Keratinocyte (primary cell): Measurements from ENCODE around the gene PIBF1. TPM values are rescaled to one million over a fixed set of nuclear protein-coding genes. Genes with fewer than 3 reads are reported as not detected.
"Not testable (repeated sequence)": the region's sequence is repeated elsewhere in the genome, so short reads cannot be mapped to it uniquely, and the experiment has no call there.

Experiments used
- DNase-seq: peaks from one replicate; pipeline ENCODE4 v3.0.0-alpha.2; 2011; ENCODE audit warnings: low read depth, missing footprints, low spot score
- FAIRE-seq: peaks from 2 replicates; lab custom pipeline; 2011; peaks lifted over from hg19 to GRCh38; lab: Jason Lieb, UNC
- H2AFZ ChIP-seq: 2 replicates; pipeline ENCODE4 v1.6.0; 2012; ENCODE audit warnings: low read length, control low read depth, inconsistent platforms; ENCODE audit not compliant: control insufficient read depth
- H3K27ac ChIP-seq: 2 replicates; pipeline ENCODE4 v1.5.1; 2011; ENCODE audit warnings: low read length; ENCODE audit not compliant: control insufficient read depth, insufficient read depth
- H3K27me3 ChIP-seq: 3 replicates; pipeline ENCODE4 v1.6.0; 2011; ENCODE audit warnings: low read length; ENCODE audit not compliant: control insufficient read depth, insufficient read depth; ENCODE audit errors: extremely low read depth
- H3K36me3 ChIP-seq, 2 experiments: 2 replicates in 1 of 2; 3 replicates in 1 of 2; pipeline ENCODE4 v1.5.1; 2011; ENCODE audit warnings: low read length in 2 of 2, mild to moderate bottlenecking in 1 of 2; ENCODE audit not compliant: control insufficient read depth in 2 of 2, insufficient read depth in 2 of 2; ENCODE audit errors: extremely low read depth in 1 of 2
- H3K4me1 ChIP-seq: 3 replicates; pipeline ENCODE4 v1.5.1; 2011; ENCODE audit warnings: low read length; ENCODE audit not compliant: control insufficient read depth, insufficient read depth; ENCODE audit errors: extremely low read depth
- H3K4me2 ChIP-seq: 3 replicates; pipeline ENCODE4 v1.6.0; 2011; ENCODE audit warnings: low read depth, low read length; ENCODE audit not compliant: control insufficient read depth, insufficient read depth; ENCODE audit errors: extremely low read depth
- H3K4me3 ChIP-seq, 3 experiments: fragments of 200-600 bp in 1 of 3; sonication (generic) in 1 of 3; 2 replicates in 2 of 3; 3 replicates in 1 of 3; pipeline ENCODE4 v1.5.1; 2011 to 2016; ENCODE audit warnings: low read length in 3 of 3, mild to moderate bottlenecking in 3 of 3, control low read depth in 2 of 3, inconsistent platforms in 1 of 3, low read depth in 1 of 3, mixed read lengths in 1 of 3, mixed run types in 1 of 3, moderate library complexity in 1 of 3; ENCODE audit not compliant: control insufficient read depth in 2 of 3, insufficient read depth in 2 of 3; ENCODE audit errors: extremely low read depth in 1 of 3
- H3K79me2 ChIP-seq: 2 replicates; pipeline ENCODE4 v1.6.0; 2012; ENCODE audit warnings: low read length; ENCODE audit not compliant: control insufficient read depth, insufficient read depth
- H3K9ac ChIP-seq: 3 replicates; pipeline ENCODE4 v1.6.0; 2011; ENCODE audit warnings: low read length; ENCODE audit not compliant: control insufficient read depth, insufficient read depth; ENCODE audit errors: extremely low read depth
- H3K9me1 ChIP-seq: 3 replicates; pipeline ENCODE4 v1.6.0; 2011; ENCODE audit warnings: low read length; ENCODE audit not compliant: control insufficient read depth, insufficient read depth; ENCODE audit errors: extremely low read depth
- H3K9me3 ChIP-seq: 2 replicates; pipeline ENCODE4 v1.5.1; 2012; ENCODE audit warnings: low read depth, low read length; ENCODE audit not compliant: control insufficient read depth
- H4K20me1 ChIP-seq: 3 replicates; pipeline ENCODE4 v1.6.0; 2011; ENCODE audit warnings: low read length; ENCODE audit not compliant: control insufficient read depth, insufficient read depth; ENCODE audit errors: extremely low read depth
- EZH2 ChIP-seq: IDR thresholded peaks from one replicate; pipeline ENCODE4 v1.6.1; 2012; ENCODE audit warnings: inconsistent platforms, mild to moderate bottlenecking, low read length, moderate library complexity
- dilution Hi-C: fragments of 300-500 bp; cut with MboI; formaldehyde crosslinking; loops from one replicate; pipeline ENCODE4 v1.7.0; 2020; ENCODE audit warnings: low sequenced_read_pairs; ENCODE audit not compliant: extremely low pct_ligation_motif_present
- polyA plus RNA-seq, 5 experiments: library from polyadenylated mRNA; depleted of rRNA in 3 of 5; stranded (reverse) in 3 of 5; stranded (forward) in 1 of 5; unstranded in 1 of 5; fragments of >200 nt; gene quantifications; 1 replicate in 1 of 5; 2 replicates in 3 of 5; 3 replicates in 1 of 5; pipeline versions ENCODE4 v1.2.1 to v1.2.3, GENCODE V29; 2011 to 2012; ENCODE audit warnings: missing spikeins in 2 of 5, low read depth in 1 of 5, low replicate concordance in 1 of 5
- TF ChIP-seq, protein P1 (sequence below), 3 experiments: IDR thresholded peaks in 1 of 3; conservative IDR thresholded peaks in 1 of 3; optimal IDR thresholded peaks in 1 of 3; 2 replicates in 2 of 3; 3 replicates in 1 of 3; pipeline versions ENCODE3 to v1.5.1; 2011; ENCODE audit warnings: low read length in 3 of 3, mild to moderate bottlenecking in 3 of 3, moderate library complexity in 2 of 3, control low read depth in 1 of 3, inconsistent platforms in 1 of 3; ENCODE audit not compliant: insufficient read depth in 2 of 3; ENCODE audit errors: extremely low read depth in 1 of 3

The PIBF1 gene
- polyA plus RNA-seq, 1 donor (not counting 4 experiments of a cell fraction or from before 2014, with no cell fraction given), result 9.1 TPM

DNA sequence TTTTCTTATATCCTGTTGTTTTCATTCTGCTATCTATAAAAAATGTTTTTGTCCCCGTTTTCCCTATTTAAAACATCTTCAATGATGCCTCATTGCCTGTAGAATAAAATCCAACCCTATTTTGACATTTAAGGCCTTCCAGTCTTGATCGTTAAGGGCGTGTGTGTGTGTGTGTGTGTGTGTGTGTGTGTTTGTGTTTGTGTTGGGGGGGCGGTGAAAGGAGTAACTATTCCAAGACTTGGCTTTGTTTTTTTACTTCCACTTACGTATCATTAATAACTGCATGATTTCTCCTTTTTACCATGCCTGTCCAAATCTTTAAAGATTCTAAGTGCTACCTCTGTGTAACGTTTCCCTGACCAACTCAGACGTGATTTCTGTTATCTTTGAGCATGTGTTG, 784 bp downstream of the PIBF1 start:
- peaks cover 75% of the 10 kb centered on the region for H3K79me2 ChIP-seq
- DNase-seq, result no peak
- dilution Hi-C loops, result no loop called here

DNA sequence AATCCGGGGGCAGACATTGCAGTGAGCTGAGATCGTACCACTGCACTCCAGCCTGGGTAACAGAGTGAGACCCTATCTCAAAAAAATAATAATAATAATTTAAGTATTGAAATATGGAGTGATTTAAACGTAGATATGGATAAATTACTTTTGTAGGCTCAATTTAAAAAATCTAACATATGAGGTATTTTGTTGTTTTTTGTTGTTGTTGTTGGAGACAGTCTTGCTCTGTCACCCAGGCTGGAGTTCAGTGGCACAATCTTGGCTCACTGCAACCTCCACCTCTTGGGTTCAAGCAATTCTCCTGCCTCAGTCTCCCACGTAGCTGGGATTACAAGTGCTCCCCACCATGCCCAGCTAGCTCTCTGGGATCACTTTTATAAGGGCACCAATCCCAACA, 2.7 kb downstream of the PIBF1 start:
- H3K9me1 ChIP-seq, H3K36me3 ChIP-seq, dilution Hi-C loops, H3K27ac ChIP-seq, DNase-seq, H2AFZ ChIP-seq, FAIRE-seq, H3K27me3 ChIP-seq, H3K9me3 ChIP-seq, H3K4me3 ChIP-seq, H4K20me1 ChIP-seq, H3K9ac ChIP-seq, H3K4me2 ChIP-seq: not testable (repeated sequence)
- Histone ChIP-seq H3K4me1 (peaks cover 15% of the 10 kb centered on the region), H3K79me2 (peaks cover 69% of the 10 kb centered on the region)

More for the DNA sequence above, 784 bp downstream of the PIBF1 start:
- no peaks in the 10 kb centered on the region for H3K9me3 ChIP-seq
- peaks cover 3 to 6% of the 10 kb centered on the region in 2 experiments for H3K36me3 ChIP-seq
- no peak for TF ChIP-seq EZH2
- TF ChIP-seq, protein P1, sequence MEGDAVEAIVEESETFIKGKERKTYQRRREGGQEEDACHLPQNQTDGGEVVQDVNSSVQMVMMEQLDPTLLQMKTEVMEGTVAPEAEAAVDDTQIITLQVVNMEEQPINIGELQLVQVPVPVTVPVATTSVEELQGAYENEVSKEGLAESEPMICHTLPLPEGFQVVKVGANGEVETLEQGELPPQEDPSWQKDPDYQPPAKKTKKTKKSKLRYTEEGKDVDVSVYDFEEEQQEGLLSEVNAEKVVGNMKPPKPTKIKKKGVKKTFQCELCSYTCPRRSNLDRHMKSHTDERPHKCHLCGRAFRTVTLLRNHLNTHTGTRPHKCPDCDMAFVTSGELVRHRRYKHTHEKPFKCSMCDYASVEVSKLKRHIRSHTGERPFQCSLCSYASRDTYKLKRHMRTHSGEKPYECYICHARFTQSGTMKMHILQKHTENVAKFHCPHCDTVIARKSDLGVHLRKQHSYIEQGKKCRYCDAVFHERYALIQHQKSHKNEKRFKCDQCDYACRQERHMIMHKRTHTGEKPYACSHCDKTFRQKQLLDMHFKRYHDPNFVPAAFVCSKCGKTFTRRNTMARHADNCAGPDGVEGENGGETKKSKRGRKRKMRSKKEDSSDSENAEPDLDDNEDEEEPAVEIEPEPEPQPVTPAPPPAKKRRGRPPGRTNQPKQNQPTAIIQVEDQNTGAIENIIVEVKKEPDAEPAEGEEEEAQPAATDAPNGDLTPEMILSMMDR (optimal IDR thresholded peaks at IDR 0.05 in 1 of 3, IDR thresholded peaks at IDR 0.05 in 1 of 3, conservative IDR thresholded peaks at IDR 0.05 in 1 of 3; ENCODE audit: extremely low read depth in 1 of 3, insufficient read depth in 2 of 3, low read length in 3 of 3), result no peak
- peaks cover 2% of the 10 kb centered on the region for H4K20me1 ChIP-seq
- peak overlapping the region; percentile 86 to 100 (median 97) for H3K4me3 ChIP-seq
- peaks cover 19% of the 10 kb centered on the region for H3K4me1 ChIP-seq
- H3K4me2 ChIP-seq, result peak overlapping the region; percentile 75
- H3K9ac ChIP-seq, result peak overlapping the region; percentile 91
- no peaks in the 10 kb centered on the region for H3K9me1 ChIP-seq
- no peaks in the 10 kb centered on the region for H3K27me3 ChIP-seq
- peak; percentile 9 for FAIRE-seq
- peak overlapping the region; percentile 84 for H3K27ac ChIP-seq
- H2AFZ ChIP-seq, result peak overlapping the region; percentile 4

DNA sequence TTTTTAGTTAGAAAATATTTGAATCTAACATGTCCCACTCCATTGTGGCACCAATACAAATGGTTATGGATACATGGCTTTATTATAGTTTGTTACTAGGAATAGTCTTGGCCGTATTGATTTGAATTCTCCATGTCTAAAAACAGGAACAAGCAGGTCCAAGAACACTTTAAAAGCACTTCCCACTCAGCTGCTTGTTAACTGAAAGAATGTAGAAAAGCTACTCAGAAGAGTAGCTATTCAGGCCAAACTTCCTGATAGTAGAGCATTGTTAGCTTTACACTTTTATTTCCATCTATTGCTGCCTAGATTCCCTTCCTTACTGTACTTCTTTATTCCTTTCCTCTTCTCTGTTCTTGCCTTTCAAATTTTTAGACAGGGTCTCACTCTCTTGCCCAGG, 6.9 kb downstream of the PIBF1 start:
- Histone ChIP-seq H3K79me2 (peaks cover 32% of the 10 kb centered on the region), H3K27ac (no peak overlapping the region), H3K4me1 (no peaks in the 10 kb centered on the region), H3K9me1 (no peaks in the 10 kb centered on the region), H2AFZ (no peak overlapping the region), H4K20me1 (no peaks in the 10 kb centered on the region), H3K36me3 (peaks cover 0 to 3% of the 10 kb centered on the region in 2 experiments), H3K9me3 (no peaks in the 10 kb centered on the region), H3K27me3 (no peaks in the 10 kb centered on the region), H3K4me3 (no peak overlapping the region), H3K4me2 (no peak overlapping the region), H3K9ac (no peak overlapping the region)
- TF ChIP-seq, protein P1 (optimal IDR thresholded peaks at IDR 0.05 in 1 of 3, IDR thresholded peaks at IDR 0.05 in 1 of 3, conservative IDR thresholded peaks at IDR 0.05 in 1 of 3; ENCODE audit: extremely low read depth in 1 of 3, insufficient read depth in 2 of 3, low read length in 3 of 3), result no peak
- no peak for TF ChIP-seq EZH2
- FAIRE-seq, result no peak
- DNase-seq, result no peak
- dilution Hi-C loops, result no loop called here
